ENCODE measurements around the gene FAM210A.

- TF ChIP-seq, protein P1, sequence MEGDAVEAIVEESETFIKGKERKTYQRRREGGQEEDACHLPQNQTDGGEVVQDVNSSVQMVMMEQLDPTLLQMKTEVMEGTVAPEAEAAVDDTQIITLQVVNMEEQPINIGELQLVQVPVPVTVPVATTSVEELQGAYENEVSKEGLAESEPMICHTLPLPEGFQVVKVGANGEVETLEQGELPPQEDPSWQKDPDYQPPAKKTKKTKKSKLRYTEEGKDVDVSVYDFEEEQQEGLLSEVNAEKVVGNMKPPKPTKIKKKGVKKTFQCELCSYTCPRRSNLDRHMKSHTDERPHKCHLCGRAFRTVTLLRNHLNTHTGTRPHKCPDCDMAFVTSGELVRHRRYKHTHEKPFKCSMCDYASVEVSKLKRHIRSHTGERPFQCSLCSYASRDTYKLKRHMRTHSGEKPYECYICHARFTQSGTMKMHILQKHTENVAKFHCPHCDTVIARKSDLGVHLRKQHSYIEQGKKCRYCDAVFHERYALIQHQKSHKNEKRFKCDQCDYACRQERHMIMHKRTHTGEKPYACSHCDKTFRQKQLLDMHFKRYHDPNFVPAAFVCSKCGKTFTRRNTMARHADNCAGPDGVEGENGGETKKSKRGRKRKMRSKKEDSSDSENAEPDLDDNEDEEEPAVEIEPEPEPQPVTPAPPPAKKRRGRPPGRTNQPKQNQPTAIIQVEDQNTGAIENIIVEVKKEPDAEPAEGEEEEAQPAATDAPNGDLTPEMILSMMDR (conservative IDR thresholded peaks at IDR 0.05; ENCODE audit: low read depth, low read length), result no peak
- no peak for TF ChIP-seq EZH2 (IDR thresholded peaks at IDR 0.05; ENCODE audit: low read length, unreplicated experiment)
- no peak for TF ChIP-seq EZH2phosphoT487 (IDR thresholded peaks at IDR 0.05; ENCODE audit: borderline replicate concordance, low read length)
Observed at GRCh38 chr18:13715330-13715729, 11.0 kb downstream of the FAM210A start.
